ENCODE measurements around the gene FAM171A2. TPM values are rescaled to one million over a fixed set of nuclear protein-coding genes. Genes with fewer than 3 reads are reported as not detected.

Gene FAM171A2
- polyA plus RNA-seq, 2 of the 4 experiments (the other 2 are of a cell fraction) = 1.8 to 3.9 TPM

DNA sequence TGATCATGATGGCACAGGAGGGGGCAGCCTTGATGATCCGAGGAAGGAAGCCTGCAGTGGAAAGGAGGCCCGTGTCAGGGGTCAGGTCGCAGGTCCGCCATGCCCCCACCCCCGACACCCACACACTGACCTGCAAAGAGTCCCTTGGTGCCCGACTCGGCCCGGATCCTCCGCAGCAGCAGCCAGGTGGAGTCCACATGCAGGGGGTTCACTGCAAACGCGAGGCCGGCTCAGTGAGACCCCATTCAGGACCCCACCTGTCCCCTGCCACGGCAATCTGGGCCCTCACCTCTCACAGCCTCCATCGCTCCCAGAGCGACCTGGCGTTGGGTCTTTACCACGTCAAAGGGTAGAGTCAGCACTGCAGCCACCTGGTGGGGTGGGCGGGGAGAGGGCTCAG lies 43.6 kb downstream of the FAM171A2 start:
- no peak overlapping the region for H3K27ac ChIP-seq
- ChIA-PET POLR2A (no interaction called here), CTCF (interaction anchor here (1.1 to 14.1 kb wide), 9 partner anchors 9 to 116 kb away, joined by 3 to 159 read pairs (median 7); partner anchors contain the start of gene GRN)
- H3K4me2 ChIP-seq = no peak overlapping the region
- no peak for FAIRE-seq
- peaks cover 7% of the 10 kb centered on the region for H3K4me1 ChIP-seq
- 90% methylated on average over 18 of the region's 18 CpGs for WGBS (ENCODE audit: missing lambda C conversion rate)
- TF ChIP-seq SMC3 (IDR thresholded peaks at IDR 0.05) = no peak
- TF ChIP-seq EP300 (IDR thresholded peaks at IDR 0.05) = no peak
- no peak for TF ChIP-seq RARB (CRISPR knock-in tag; IDR thresholded peaks at IDR 0.05)
- no peak for TF ChIP-seq ZC3H11A (IDR thresholded peaks at IDR 0.05)
- no peak for TF ChIP-seq ESRRA (IDR thresholded peaks at IDR 0.05; ENCODE audit: borderline replicate concordance, low read length)
- no peak for TF ChIP-seq JUNB (IDR thresholded peaks at IDR 0.05)
- TF ChIP-seq POLR2AphosphoS2 (conservative IDR thresholded peaks at IDR 0.05; ENCODE audit: low read length) = no peak
- no peak for TF ChIP-seq ZSCAN20 (CRISPR knock-in tag; IDR thresholded peaks at IDR 0.05)
- TF ChIP-seq, protein P1, sequence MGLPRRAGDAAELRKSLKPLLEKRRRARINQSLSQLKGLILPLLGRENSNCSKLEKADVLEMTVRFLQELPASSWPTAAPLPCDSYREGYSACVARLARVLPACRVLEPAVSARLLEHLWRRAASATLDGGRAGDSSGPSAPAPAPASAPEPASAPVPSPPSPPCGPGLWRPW (IDR thresholded peaks at IDR 0.05) = no peak
- DNase-seq (ENCODE audit: low read depth in 1 of 2, low spot score in 1 of 2) = no peak
- no peaks in the 10 kb centered on the region for H3K9me3 ChIP-seq
- no peak overlapping the region for H3K4me3 ChIP-seq
- ATAC-seq = no peak

DNA sequence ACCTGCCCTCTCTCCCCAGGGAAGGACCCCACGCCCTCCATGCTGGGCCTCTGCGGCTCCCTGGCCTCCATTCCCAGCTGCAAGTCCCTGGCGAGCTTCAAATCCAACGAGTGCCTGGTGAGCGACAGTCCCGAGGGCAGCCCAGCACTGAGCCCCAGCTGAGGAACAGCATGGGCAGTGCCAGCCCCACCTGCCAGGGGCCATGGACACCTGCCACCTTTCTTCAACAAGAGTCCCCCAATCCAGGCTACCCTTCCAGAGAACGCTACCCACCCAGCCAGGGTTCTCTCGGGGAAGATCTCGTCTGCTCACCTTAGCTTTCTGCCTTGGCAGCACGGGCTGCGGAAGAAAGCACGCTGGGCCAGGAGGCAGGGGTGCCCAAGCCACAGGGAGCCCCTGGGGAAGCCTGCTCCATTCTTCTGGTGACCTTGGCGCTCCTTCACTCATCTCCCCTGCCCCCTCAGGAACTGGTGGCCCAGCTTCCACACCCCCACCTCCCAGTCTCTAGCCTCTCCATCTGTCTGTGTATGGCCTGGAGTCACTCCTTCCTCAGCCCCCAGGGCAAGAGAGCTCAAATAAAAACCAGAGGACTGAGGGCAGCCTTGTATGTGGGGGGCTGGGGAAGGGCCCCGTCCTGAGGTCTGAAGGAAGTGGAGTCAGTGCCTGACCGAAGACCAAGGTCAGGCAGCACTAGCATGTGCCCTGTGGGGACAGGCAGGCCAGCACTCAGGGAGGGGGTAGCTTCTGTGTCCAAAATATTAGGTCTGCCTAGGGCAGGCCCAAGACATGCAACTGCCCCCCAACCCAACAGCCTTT lies 45.4 kb downstream of the FAM171A2 start:
- no peaks in the 10 kb centered on the region for H3K9me3 ChIP-seq
- CTCF ChIA-PET = interaction anchor here (1.5 to 14.1 kb wide), 11 partner anchors 8 to 108 kb away, joined by 4 to 159 read pairs (median 6); partner anchors contain the start of genes FAM171A2, GRN and RUNDC3A
- H3K4me3 ChIP-seq = no peak overlapping the region
- WGBS (ENCODE audit: missing lambda C conversion rate) = 92% methylated on average over 14 of the region's 15 CpGs
- TF ChIP-seq JUN (IDR thresholded peaks at IDR 0.05) (peak in 1 of 2 experiments; percentile 14; a peak in 2 of 5 replicates), HOXA7 (CRISPR knock-in tag; IDR thresholded peaks at IDR 0.05) (no peak)
- H3K4me1 ChIP-seq = peaks cover 7% of the 10 kb centered on the region; the same call in 2 of the 3 replicates
- POLR2A ChIA-PET = interaction anchor here (0.5 to 1.1 kb wide), 3 partner anchors 9 to 100 kb away, joined by 3 to 4 read pairs (median 4); no protein-coding TSS in a partner anchor
- no peak overlapping the region for H3K27ac ChIP-seq
- FAIRE-seq (no peak), ATAC-seq (no peak), DNase-seq (ENCODE audit: low read depth in 1 of 2, low spot score in 1 of 2) (no peak)
- no peak overlapping the region for H3K4me2 ChIP-seq

DNA sequence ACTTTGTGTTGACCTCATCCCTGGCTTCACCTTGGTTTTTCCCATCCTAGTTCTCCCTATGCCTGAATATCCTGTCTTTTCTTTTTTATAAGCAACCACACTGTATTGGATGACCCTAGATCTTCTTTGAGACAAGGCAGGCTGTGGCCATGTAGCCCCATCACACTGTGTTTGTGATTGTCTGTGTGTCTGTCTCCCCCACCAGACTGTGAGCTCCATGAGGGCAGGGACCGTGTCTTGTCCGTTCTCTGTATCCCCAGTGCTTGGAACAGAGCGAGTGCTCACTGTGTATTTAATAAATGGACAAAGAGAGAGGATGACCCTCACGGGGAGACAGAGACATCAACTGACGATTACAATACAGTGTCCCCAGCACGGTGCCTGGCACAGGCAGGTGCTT lies 46.1 kb downstream of the FAM171A2 start:
- no peak overlapping the region for H3K4me3 ChIP-seq
- TF ChIP-seq RCOR1 (IDR thresholded peaks at IDR 0.05; ENCODE audit: low read depth, low read length) (no peak), JUN (IDR thresholded peaks at IDR 0.05) (no peak), ESRRA (IDR thresholded peaks at IDR 0.05; ENCODE audit: borderline replicate concordance, low read length) (no peak), POLR2AphosphoS2 (conservative IDR thresholded peaks at IDR 0.05; ENCODE audit: low read length) (no peak), HOXB13 (CRISPR knock-in tag; IDR thresholded peaks at IDR 0.05; ENCODE audit: low read depth) (no peak), NFE2L2 (conservative IDR thresholded peaks at IDR 0.05; ENCODE audit: low read length) (no peak), HOXB5 (CRISPR knock-in tag; IDR thresholded peaks at IDR 0.05) (no peak), SMC3 (IDR thresholded peaks at IDR 0.05) (no peak)
- no peak overlapping the region for H3K4me2 ChIP-seq
- no peaks in the 10 kb centered on the region for H3K9me3 ChIP-seq
- H3K4me1 ChIP-seq = peaks cover 4% of the 10 kb centered on the region; the same call in 1 of the 3 replicates
- POLR2A ChIA-PET = interaction anchor here (0.5 to 1.1 kb wide), 4 partner anchors 9 to 99 kb away, joined by 3 to 4 read pairs (median 4); no protein-coding TSS in a partner anchor
- FAIRE-seq = no peak
- CTCF ChIA-PET = interaction anchor here (0.6 to 14.1 kb wide), 11 partner anchors 7 to 599 kb away, joined by 3 to 159 read pairs (median 6); partner anchors contain the start of genes GRN and RUNDC3A
- WGBS (ENCODE audit: missing lambda C conversion rate) = 71% methylated on average over 6 of the region's 6 CpGs
- no peak overlapping the region for H3K27ac ChIP-seq
- no peak for DNase-seq (ENCODE audit: low read depth in 1 of 2, low spot score in 1 of 2)
- ATAC-seq = no peak

DNA sequence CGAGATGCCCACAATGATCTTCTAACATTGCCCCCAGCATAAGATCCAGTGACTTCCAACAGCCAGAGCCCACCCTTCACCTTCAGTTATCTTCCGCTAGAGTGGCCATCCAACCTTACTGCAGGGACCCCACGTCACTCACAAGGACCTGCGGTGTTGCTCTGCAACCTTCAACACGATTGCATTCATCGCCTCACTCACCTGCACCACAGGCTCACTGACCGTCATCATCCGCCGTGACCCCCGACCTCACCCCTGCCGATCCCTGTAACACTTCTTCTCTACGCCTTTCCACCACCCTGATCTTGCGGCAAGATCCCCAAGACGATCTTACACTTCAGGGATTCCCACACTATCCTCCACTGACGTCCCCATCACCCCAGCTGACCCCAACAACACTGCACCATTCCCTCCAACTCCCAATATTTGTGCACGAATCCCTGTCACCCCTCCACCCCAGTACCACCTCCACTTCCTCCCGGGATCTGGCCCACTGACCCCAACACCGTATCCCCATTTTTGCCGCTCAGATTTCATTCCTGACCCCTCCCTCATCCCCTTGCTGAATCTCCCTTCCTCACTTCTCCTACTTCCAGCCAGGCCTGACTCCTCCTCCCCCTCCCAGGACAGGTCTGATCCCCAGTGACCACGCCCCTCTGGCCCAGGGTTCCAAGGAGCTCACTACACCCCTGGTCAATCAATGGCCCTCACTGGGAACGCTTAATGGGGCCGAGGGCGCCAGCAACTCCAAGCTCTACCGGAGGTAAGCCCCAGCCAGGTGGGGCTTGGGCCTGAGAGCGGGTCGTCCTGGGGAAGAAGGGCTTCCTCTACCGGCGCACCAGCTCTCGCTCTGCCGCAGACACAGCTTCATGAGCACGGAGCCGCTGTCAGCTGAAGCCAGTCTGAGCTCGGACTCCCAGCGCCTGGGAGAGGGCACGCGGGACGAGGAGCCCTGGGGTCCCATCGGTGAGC lies 47.6 kb downstream of the FAM171A2 start:
- ATAC-seq (peak; percentile 1 to 5; a peak in 2 of 6 replicates), FAIRE-seq (no peak), DNase-seq (ENCODE audit: low read depth in 1 of 2, low spot score in 1 of 2) (no peak)
- H3K9me3 ChIP-seq = no peaks in the 10 kb centered on the region
- H3K4me3 ChIP-seq = peak overlapping the region; percentile 63
- 0 out of 3 replicates have a peak, but pooled peaks cover 4% of the 10 kb centered on the region for H3K4me1 ChIP-seq
- peak overlapping the region; percentile 99 for H3K4me2 ChIP-seq
- H3K27ac ChIP-seq = peak overlapping the region in 1 of 2 experiments; percentile 78; a peak in 3 of 6 replicates
- 73% methylated on average over 38 of the region's 38 CpGs for WGBS (ENCODE audit: missing lambda C conversion rate)
- CTCF ChIA-PET = interaction anchor here (0.6 to 14.1 kb wide), 8 partner anchors 8 to 112 kb away, joined by 3 to 159 read pairs (median 6); partner anchors contain the start of genes RUNDC3A and SLC25A39
- POLR2A ChIA-PET = interaction anchor here (0.6 to 2.2 kb wide), 7 partner anchors 8 to 116 kb away, joined by 3 to 13 read pairs (median 4); partner anchors contain the start of genes ATXN7L3 and SLC25A39
- TF ChIP-seq ESRRA (IDR thresholded peaks at IDR 0.05; ENCODE audit: borderline replicate concordance, low read length) (no peak), ZNF302 (CRISPR knock-in tag; IDR thresholded peaks at IDR 0.05) (no peak), ZC3H11A (IDR thresholded peaks at IDR 0.05) (no peak), POLR2A (IDR thresholded peaks at IDR 0.05; ENCODE audit: low read length) (no peak), SMC3 (IDR thresholded peaks at IDR 0.05) (no peak), HEYL (CRISPR knock-in tag; IDR thresholded peaks at IDR 0.05) (no peak), EP300 (IDR thresholded peaks at IDR 0.05) (no peak), CBX2 (IDR thresholded peaks at IDR 0.05; ENCODE audit: borderline replicate concordance, low read depth) (no peak), HOXB5 (CRISPR knock-in tag; IDR thresholded peaks at IDR 0.05) (no peak), ZSCAN20 (CRISPR knock-in tag; IDR thresholded peaks at IDR 0.05) (no peak), EHF (CRISPR knock-in tag; IDR thresholded peaks at IDR 0.05) (no peak), FOSL2 (IDR thresholded peaks at IDR 0.05) (no peak), FOSL2 (CRISPR knock-in tag; IDR thresholded peaks at IDR 0.05) (no peak), MYC (IDR thresholded peaks at IDR 0.05; ENCODE audit: borderline replicate concordance, low read length) (no peak), HOXA7 (CRISPR knock-in tag; IDR thresholded peaks at IDR 0.05) (no peak)
- TF ChIP-seq, protein P2, sequence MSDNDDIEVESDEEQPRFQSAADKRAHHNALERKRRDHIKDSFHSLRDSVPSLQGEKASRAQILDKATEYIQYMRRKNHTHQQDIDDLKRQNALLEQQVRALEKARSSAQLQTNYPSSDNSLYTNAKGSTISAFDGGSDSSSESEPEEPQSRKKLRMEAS (IDR thresholded peaks at IDR 0.05) = no peak
- TF ChIP-seq, protein P3, sequence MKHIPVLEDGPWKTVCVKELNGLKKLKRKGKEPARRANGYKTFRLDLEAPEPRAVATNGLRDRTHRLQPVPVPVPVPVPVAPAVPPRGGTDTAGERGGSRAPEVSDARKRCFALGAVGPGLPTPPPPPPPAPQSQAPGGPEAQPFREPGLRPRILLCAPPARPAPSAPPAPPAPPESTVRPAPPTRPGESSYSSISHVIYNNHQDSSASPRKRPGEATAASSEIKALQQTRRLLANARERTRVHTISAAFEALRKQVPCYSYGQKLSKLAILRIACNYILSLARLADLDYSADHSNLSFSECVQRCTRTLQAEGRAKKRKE (CRISPR knock-in tag; IDR thresholded peaks at IDR 0.05; ENCODE audit: low read depth) = no peak
